Esophagus mucosa (tissue), 1 donor: ENCODE data around the gene RALY. TPM values are rescaled to one million over a fixed set of nuclear protein-coding genes. Genes with fewer than 3 reads are reported as not detected.
"Not testable (repeated sequence)": the region's sequence is repeated elsewhere in the genome, so short reads cannot be mapped to it uniquely, and the experiment has no call there.

Experiments
- ATAC-seq: fragments of 200-7000 bp; cut with Tn5 transposase; one replicate; pipeline ENCODE4 v1.9.1; 2020
- total RNA-seq: library from RNA; stranded (reverse); gene quantifications from one replicate; pipeline ENCODE4 v1.2.4, GENCODE V29; 2023
- donor health status: DM: yes; HTN: yes; CAD: no.

Gene RALY
- total RNA-seq, 1 donor from 2014 or later, result 82.6 TPM

DNA sequence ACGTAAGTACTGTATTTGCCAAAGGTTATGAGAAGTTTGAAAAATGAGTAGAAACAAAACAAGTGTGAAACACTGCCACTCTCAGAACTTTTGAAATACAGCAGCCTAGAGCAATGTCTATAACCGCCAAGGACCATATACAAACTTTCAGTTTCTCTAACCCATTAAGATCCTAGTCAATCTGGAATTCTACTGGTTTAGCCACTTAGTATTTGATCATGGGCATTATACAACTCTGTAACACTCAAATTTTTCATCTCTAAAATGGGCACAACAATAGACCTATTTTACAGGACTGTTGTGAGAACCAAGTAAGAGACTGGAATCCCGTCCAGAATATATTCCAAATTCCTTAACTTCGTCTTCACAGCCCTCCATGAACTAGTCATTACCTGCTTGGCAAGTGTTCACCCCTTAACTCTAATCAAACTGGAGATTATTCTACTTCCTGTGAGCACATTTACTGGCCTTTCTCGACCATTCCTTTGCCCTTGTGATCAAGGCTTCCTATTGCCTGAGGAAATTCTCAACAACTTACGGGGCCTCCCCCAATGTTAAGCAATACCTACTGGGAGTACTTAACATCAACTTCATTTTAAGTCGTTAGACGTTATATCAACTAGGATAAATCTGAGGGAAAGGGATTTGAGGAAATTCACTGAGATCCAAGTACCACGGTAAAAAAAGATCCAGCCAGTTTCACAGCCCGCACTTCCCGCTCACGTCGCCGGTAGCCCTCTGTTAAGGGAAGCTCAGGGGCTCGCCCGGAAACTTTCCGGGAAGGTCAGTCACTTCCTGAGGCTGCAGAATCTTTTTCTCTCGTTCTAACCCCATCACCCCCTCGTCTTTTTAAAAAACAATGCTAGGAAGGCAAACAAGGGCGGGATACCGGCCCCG, 117.3 kb downstream of the RALY start:
- peak; percentile 1 for ATAC-seq

DNA sequence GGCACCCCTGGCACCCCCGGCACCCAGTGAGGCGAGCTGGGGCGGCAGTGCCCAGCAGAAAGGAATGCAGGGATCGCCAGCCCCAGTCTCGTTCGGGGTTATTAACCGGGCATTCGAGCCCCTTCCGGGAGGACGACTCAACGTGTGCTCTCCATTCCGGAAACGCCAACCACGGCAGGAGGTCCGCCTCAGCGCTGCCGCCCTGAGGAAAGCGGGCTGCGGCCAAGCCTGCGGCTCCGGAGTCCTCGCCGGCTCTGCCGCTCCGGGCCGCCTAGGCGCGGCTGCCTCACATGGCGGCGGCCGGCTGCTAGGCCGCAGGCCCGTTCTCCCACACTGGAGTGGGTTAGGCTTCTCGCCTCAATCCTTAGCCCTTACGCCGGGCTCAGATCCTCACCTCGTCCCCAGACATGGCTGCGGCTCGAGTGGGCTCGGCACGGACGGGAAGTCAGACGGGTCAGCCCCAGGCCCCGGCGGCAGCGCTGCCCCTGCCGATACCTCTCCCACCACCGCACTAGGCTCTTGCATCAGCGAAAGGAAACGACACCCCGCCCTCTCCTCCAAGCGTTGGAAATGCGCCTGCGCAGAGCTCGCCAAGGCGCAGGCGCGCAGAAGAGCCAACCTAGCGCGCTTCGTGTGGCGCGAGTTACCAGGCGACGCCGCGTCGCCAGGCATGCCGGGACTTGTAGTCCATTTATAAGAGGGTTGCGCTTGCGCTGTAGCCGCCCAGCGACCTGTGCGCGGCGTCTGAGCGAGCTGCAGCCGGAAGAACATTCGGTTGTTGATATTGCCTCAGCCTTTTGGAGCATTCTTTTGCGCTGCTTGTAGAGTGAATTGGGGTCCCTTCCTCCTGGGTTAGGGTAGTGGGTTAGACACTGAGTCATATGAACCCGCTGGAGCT, 118.2 kb downstream of the RALY start, which contains the start of gene EIF2S2:
Gene EIF2S2, minus strand, starts transcription at position 542 of the 898 bp plus-strand sequence. Its CDS starts 133 bp downstream, at position 409.
- ATAC-seq, result peak; percentile 96

DNA sequence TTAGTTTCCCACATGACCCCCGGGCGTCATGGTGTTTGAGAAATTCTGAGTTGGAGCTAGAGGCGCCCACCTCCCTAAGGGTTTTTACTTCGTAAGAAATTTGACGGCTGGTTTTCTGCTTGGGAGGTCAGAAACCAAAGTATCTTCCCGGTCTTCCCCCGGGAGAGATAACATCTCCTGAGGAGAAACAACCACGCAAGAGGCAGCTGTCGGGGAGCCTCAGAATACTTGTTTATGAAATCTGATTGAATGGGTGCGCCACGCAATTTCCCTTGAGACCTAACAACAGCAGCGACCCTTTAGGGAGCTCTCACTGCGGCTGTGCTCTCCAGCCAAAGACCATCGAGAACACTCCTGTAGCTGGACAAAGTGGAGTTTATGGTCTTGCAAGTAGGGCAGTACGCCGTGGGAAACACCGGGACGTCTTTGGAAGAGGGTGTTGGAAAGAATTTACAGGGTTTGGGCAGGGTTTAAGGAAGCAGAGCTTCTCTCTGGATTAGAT, 118.9 kb downstream of the RALY start:
- ATAC-seq, result peak; percentile 1

DNA sequence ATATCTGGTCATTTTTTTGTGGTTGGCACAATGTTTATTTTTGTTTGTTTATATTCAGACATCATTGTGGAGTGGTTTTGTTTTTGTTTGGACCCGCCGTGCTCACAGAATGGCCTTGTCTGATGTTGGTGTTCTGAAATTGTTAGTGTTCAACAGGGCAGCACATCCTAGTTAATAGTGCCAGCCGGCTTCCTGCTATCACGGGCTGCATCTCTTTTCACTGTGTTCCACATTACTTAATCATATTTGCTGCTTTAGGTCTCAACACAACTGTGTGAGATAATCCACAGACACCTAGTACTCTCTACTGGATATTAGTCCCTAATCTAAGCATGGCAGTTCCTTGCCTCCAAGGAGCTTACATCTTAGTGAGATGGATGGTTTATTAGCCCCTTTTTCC, 121.1 kb downstream of the RALY start:
- no peak for ATAC-seq

DNA sequence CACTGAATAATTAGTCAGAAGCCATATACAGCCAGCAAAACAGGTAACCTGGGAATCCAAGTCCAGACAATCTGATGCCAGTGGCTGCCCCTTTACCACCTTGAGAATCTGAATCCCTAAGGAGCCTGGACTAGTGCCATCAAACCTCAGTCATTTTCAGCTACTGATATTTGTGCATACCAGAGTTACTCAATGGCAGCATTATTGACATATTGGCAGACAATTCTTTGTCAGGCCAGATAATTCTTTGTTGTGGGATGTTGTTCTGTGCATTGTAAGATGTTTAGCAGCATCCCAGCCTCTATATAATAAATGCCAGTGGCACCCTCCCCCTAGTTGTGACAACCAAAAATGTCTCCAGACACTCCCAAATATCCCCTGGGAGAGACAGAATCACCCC, 121.5 kb downstream of the RALY start:
- ATAC-seq, result no peak

DNA sequence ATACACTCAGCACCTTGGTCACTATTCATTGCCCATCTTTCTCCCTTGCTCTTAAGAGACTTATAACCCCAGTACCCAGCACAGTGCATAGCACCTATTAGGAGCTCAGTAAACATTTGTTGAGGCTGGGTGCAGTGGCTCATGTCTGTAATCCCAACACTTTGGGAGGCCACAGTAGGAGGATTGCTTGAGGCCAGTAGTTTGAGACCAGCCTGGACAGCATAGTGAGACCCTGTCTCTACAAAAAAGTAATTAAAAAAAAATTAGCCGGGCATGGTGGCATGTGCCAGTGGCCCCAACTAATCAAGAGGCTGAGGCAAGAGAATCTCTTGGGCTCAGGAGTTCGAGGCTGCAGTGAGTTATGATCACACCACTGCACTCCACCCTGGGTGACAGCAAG, 126.5 kb downstream of the RALY start:
- no peak for ATAC-seq

DNA sequence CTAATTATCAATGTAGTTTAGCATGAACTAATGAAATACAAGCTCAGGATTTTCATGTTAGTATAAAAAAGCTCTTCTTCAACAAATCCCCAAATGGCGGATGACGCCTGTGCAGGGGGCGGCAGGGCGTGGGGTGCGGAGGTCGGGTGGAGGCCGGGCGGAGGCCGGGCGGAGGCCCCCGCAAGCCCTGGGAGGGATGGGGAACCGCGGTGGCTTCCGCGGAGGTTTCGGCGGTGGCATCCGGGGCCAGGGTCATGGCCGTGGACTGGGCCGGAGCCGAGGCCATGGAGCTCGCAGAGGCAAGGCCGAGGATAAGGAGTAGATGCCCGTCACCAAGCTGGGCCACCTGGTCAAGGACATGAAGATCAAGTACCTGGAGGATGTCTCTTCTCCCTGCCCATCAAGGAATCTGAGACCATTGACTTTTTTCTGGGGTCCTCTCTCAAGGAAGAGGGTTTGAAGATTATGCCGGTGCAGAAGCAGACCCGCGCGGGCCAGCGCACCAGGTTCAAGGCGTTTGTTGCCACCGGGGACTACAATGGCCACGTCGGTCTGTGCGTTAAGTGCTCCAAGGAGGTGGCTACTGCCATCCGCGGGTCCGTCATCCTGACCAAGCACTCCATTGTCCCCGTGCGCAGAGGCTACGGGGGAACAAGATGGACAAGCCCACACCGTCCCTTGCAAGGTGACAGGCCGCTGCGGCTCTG, 128.7 kb downstream of the RALY start:
- no peak for ATAC-seq

DNA sequence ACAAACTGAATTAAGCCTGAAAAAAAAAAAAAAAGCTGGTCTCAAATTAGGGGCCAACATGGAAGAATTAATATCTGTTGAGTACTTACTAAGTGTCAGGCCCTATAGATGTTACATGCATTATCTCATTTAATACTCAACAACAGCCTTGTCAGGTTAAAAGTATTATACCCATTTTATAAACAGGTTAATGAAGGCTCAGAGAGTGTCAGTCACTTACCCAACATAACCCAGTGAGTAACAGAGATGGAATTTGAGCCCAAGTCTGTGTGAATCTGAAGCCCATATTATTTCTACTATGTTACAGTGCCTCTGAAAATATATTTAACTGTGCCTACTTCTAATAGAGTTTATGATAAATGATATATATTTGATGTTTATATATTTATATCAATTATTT, 129.6 kb downstream of the RALY start:
- no peak for ATAC-seq

DNA sequence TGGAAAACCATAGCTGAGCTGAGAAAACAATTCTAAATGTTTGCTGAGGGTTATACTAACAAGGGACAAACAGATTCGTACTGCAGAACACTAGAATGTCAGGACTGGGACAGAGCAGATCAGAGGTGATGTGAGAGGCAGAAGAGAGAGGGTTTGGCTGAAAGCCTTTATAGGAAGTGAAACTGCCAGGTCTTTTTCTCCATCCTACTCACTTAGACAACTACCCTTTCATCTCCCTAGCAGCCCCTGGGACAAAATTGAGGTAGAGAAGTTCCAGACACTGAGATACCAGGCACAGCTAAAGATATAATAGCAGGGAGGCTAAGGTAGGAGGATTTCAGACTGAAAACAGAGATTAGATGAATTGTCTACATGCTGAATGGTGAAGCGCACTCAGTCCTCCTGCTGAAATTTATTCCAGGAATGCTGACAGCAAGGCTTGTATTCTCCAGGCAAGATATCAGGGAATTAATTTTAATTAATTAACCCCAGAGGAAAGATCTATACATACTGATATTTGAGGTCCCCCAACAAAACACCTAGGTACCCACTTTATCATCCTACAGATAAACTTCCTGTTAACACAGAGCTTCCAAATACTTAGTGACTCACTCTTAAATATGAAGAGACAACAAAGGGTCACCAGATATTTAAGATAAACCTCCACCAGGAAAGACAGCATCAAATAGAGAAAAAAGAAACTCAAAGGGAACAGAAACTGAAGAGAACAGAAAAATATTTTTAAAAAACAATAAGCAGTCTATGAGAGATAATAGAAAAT, 130.9 kb downstream of the RALY start:
- no peak for ATAC-seq

DNA sequence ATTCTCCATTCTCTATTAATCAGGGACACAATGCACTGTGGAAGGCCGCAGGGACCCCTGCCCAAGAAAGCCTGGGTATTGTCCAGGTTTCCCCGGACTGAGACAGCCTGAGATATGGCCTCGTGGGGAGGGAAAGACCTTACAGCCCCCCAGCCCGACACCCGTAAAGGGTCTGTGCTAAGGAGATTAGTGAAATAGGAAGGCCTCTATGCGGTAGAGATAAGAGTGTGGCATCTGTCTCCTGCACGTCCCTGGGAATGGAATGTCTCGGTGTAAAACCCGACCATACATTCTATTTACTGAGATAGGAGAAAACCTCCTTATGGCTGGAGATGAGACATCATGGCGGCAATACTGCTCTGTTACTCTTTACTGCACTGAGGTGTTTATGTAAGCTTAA, 134.1 kb downstream of the RALY start:
- ATAC-seq, result no peak

DNA sequence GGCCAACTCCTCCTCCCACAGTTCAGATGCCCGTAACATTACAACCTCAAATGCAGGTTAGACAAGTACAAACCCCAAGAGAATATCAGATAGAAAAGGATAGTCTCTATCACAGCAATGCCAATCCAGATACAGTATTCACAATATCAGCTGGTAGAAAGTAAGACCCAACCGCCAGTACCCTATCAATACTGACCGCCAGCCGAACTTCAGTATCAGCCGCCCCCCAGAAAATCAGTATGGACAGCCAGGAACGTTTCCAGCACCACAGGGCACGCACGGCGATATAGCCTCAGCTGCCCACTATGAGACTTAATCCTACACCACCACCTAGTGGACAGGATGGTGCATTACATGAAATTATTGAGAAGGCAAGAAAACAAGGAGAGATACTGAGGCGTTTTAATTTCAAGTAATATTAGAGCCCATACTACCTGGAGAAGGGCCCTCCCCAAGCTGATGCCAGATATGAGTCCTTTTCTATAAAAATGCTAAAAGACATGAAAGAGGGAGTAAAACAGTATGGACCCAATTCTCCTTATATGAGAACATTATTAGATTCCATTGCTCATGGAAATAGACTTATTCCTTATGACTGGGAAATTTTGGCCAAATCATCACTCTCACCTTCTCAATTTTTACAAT, 135.9 kb downstream of the RALY start:
- ATAC-seq, result peak; percentile 93

DNA sequence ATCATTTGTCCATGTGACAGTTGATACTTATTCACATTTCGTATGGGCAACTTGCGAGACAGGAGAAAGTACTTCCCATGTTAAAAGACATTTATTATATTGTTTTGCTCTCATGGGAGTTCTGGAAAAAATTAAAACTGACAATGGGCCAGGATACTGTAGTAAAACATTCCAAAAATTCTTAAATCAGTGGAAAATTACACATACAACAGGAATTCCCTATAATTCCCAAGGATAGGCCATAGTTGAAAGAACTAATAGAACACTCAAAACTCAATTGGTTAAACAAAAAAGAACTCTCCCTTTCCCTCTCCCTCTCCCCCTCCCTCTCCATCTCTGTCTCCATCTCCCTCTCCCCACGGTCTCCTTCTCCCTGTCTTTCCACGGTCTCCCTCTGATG, 137.8 kb downstream of the RALY start:
- ATAC-seq, result no peak

DNA sequence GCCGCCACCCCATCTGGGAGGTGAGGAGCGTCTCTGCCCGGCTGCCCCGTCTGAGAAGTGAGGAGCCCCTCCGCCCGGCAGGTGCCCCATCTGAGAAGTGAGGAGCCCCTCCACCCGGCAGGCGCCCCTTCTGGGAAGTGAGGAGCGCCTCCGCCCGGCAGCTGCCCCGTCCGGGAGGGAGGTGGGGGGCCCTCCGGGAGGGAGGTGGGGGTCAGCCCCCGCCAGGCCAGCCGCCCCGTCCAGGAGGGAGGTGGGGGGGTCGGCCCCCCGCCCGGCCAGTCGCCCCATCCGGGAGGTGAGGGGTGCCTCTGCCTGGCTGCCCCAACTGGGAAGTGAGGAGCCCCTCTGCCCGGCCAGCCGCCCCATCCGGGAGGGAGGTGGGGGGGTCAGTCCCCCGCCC, 138.8 kb downstream of the RALY start:
- ATAC-seq, result not testable (repeated sequence)

DNA sequence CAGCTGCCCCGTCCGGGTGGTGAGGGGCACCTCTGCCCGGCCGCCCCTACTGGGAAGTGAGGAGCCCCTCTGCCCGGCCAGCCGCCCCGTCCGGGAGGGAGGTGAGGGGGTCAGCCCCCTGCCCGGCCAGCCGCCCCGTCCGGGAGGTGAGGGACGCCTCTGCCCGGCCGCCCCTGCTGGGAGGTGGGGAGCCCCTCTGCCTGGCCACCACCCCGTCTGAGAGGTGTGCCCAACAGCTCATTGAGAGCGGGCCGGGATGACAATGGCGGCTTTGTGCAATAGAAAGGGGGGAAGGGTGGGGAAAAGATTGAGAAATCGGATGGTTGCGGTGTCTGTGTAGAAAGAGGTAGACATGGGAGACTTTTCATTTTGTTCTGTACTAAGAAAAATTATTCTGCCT, 139.2 kb downstream of the RALY start:
- ATAC-seq, result not testable (repeated sequence)

DNA sequence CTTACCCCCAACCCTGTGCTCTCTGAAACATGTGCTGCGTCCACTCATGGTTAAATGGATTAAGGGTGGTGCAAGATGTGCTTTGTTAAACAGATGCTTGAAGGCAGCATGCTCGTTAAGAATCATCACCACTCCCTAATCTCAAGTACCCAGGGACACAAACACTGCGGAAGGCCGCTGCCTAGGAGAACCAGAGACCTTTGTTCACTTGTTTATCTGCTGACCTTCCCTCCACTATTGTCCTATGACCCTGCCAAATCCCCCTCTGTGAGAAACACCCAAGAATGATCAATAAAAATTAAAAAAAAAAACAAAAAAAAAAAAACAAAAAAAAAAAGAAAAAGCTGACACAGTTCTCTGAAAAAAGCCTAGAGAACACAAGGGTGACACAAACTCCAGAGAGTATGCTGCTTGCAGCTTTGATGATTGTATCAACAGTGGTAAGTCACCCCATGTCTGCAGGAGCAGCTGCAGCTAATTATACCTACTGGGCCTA, 139.7 kb downstream of the RALY start:
- not testable (repeated sequence) for ATAC-seq

Other genes starting within 250 kb of the RALY start
- gene CHMP4B, start 182.6 kb upstream of the RALY start, total RNA-seq, result 77.8 TPM
- gene EIF2S2, start 118.3 kb downstream of the RALY start, total RNA-seq, result 56.0 TPM
- gene ASIP, start 247.5 kb downstream of the RALY start, total RNA-seq, result not detected